ENCODE measurements around the gene ELOVL5. TPM values are rescaled to one million over a fixed set of nuclear protein-coding genes. Genes with fewer than 3 reads are reported as not detected.

The ELOVL5 gene
- total and polyA plus RNA-seq, 10 donors = 48.8 to 113 (median 91.2) TPM

- intact Hi-C loops (cut with DNase I; ENCODE audit: low total_unique reads) = loop anchor here (10.0 kb wide), 1 partner anchor 65 kb away; the partner anchor contains the start of gene ELOVL5
- Histone ChIP-seq H3K4me3 (no peak overlapping the region), H3K9me3 (no peaks in the 10 kb centered on the region), H3K36me3 (peaks cover 0 to 56% (median 17%) of the 10 kb centered on the region in 6 donors), H3K27ac (peak overlapping the region in 3 of 8 donors; percentile 5 to 66 (median 34)), H3K27me3 (replicated peaks in 1 of 7) (no peaks in the 10 kb centered on the region), H3K4me1 (peaks cover 21 to 65% (median 52%) of the 10 kb centered on the region in 6 donors)
- TF ChIP-seq POLR2AphosphoS5 (IDR thresholded peaks at IDR 0.05) (no peak), POLR2A (IDR thresholded peaks at IDR 0.05) (no peak), CTCF (IDR thresholded peaks at IDR 0.05 in 8 of 11, conservative IDR thresholded peaks at IDR 0.05 in 3 of 11) (no peak)
- DNase-seq = no peak
- WGBS, 5 donors = 43 to 78% (median 77%) methylated on average over 2 of the region's 2 CpGs
Observed at GRCh38 chr6:53280207-53280606, 68.5 kb downstream of the ELOVL5 start.

DNA sequence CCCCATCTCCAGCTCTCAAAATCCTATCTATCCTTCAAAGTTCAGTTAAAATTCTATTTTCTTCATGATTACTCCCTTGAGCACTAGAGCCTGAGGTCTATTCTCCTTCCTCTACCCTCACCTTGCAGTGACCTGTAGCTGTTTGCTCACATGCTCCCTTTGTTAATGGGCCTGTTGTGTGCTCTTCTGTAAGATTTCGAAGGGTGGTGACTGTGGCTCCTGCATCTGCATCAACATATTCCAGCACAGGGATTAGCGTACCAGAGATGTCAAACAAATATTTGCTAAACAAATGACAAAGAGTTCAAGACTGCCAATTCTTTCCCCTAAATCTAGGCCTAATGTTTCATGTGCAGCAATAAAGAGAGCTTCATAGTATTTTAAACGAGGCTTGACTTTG is 69.5 kb downstream of the ELOVL5 start:
- TF ChIP-seq POLR2AphosphoS5 (IDR thresholded peaks at IDR 0.05) = no peak
- TF ChIP-seq POLR2A (IDR thresholded peaks at IDR 0.05) = no peak
- TF ChIP-seq CTCF (IDR thresholded peaks at IDR 0.05 in 8 of 11, conservative IDR thresholded peaks at IDR 0.05 in 3 of 11) = no peak
- intact Hi-C loops (cut with DNase I; ENCODE audit: low total_unique reads) = no loop called here
- Histone ChIP-seq H3K36me3 (peaks cover 0 to 65% (median 24%) of the 10 kb centered on the region in 6 donors), H3K4me3 (no peak overlapping the region), H3K4me1 (peaks cover 21 to 56% (median 45%) of the 10 kb centered on the region in 6 donors), H3K9me3 (no peaks in the 10 kb centered on the region), H3K27me3 (replicated peaks in 1 of 7) (no peaks in the 10 kb centered on the region), H3K27ac (peak overlapping the region in 1 of 8 donors; percentile 66)
- 97 to 99% (median 97%) methylated on average over 3 of the region's 3 CpGs for WGBS, 5 donors
- no peak for DNase-seq

- H3K4me3 ChIP-seq = no peak overlapping the region
- peaks cover 7 to 100% (median 72%) of the 10 kb centered on the region in 6 donors for H3K36me3 ChIP-seq
- 78 to 94% (median 90%) methylated on average over 4 of the region's 4 CpGs for WGBS, 5 donors
- H3K9me3 ChIP-seq = no peaks in the 10 kb centered on the region
- H3K27ac ChIP-seq = no peak overlapping the region
- H3K4me1 ChIP-seq = peaks cover 0 to 4% (median 0%) of the 10 kb centered on the region in 6 donors
- TF ChIP-seq CTCF (IDR thresholded peaks at IDR 0.05 in 8 of 11, conservative IDR thresholded peaks at IDR 0.05 in 3 of 11) = no peak
- no peak for TF ChIP-seq POLR2AphosphoS5 (IDR thresholded peaks at IDR 0.05)
- no peak for TF ChIP-seq POLR2A (IDR thresholded peaks at IDR 0.05)
- intact Hi-C loops (cut with DNase I; ENCODE audit: low total_unique reads) = no loop called here
- H3K27me3 ChIP-seq (replicated peaks in 1 of 7) = no peaks in the 10 kb centered on the region
- DNase-seq = no peak
Observed at GRCh38 chr6:53273370-53273769, 75.4 kb downstream of the ELOVL5 start.

DNA sequence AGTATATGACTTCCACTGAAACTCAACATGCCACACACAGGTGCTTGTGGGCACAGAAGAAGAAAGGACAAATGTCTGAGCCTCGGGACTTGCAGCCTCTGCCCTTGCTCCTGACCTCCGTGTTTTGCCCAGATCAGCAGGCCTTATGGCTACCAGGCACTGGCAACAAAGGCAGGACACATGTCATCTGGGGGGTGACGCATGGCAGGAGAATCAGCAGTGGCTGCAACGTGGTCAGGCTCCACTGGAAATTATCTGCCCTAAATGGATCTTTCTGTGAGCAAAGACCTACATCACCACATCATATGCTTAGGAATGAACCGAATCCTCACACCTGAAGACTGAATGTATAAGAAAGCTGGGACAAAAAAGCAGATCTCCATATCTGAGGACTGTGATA is 78.9 kb downstream of the ELOVL5 start:
- Histone ChIP-seq H3K4me3 (no peak overlapping the region), H3K27ac (no peak overlapping the region), H3K9me3 (no peaks in the 10 kb centered on the region), H3K4me1 (peaks cover 7 to 20% (median 11%) of the 10 kb centered on the region in 6 donors), H3K27me3 (replicated peaks in 1 of 7) (no peaks in the 10 kb centered on the region), H3K36me3 (peaks cover 7 to 91% (median 84%) of the 10 kb centered on the region in 6 donors)
- 88 to 96% (median 93%) methylated on average over 5 of the region's 5 CpGs for WGBS, 5 donors
- DNase-seq = no peak
- intact Hi-C loops (cut with DNase I; ENCODE audit: low total_unique reads) = no loop called here
- no peak for TF ChIP-seq CTCF (IDR thresholded peaks at IDR 0.05 in 8 of 11, conservative IDR thresholded peaks at IDR 0.05 in 3 of 11)
- TF ChIP-seq POLR2A (IDR thresholded peaks at IDR 0.05) = no peak
- TF ChIP-seq POLR2AphosphoS5 (IDR thresholded peaks at IDR 0.05) = no peak

Data from spleen (tissue), 11 donors.